Mammary epithelial cell (primary cell): ENCODE data around the gene SCAANT1.

ENCODE experiments used
- CTCF ChIP-seq, 2 donors: IDR thresholded peaks in 1 of 2; conservative IDR thresholded peaks in 1 of 2; 2 replicates each; pipeline ENCODE4 v1.5.1; 2011 to 2012; ENCODE audit warnings: inconsistent platforms in 2 of 2, low read length in 2 of 2, mild to moderate bottlenecking in 2 of 2, control low read depth in 1 of 2, low read depth in 1 of 2; ENCODE audit not compliant: insufficient read depth in 1 of 2; ENCODE audit errors: extremely low read depth in 1 of 2
- EZH2 ChIP-seq: IDR thresholded peaks from 2 replicates; pipeline ENCODE4 v1.6.1; 2012; ENCODE audit warnings: low read length, inconsistent platforms, borderline replicate concordance

GRCh38 chr3:63937661-63938651 is 25.8 kb upstream of the SCAANT1 start:
- no peak for TF ChIP-seq EZH2
- TF ChIP-seq CTCF (conservative IDR thresholded peaks at IDR 0.05 in 1 of 2, IDR thresholded peaks at IDR 0.05 in 1 of 2; ENCODE audit: extremely low read depth in 1 of 2, insufficient read depth in 1 of 2, low read depth in 1 of 2, low read length in 2 of 2) = no peak
